ENCODE results near the gene RBM11.

DNA sequence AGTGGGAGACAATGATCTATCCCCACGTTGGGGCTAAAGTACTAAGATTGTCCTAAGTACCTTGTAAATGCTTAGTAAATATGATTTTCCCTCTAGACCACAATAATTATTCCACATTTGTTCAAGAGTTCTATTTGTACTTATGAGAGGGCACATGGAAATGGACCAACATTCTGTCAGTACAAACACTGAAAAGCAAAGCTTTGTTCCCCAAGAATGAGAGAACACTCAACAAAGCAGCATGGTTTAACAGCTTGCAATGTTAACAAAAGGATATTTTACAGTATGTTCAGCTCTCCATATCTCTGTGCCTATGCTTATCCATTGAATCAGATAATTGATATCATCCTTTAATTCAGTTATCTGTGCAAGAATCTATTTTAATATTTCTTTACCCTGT lies 35.4 kb downstream of the RBM11 start:
- no peak for TF ChIP-seq FOS (IDR thresholded peaks at IDR 0.05; ENCODE audit: borderline replicate concordance, insufficient read depth, low read length)
- no peak for TF ChIP-seq EZH2 (IDR thresholded peaks at IDR 0.05; ENCODE audit: borderline replicate concordance, low read depth, low read length, severe bottlenecking)
- TF ChIP-seq, protein P1, sequence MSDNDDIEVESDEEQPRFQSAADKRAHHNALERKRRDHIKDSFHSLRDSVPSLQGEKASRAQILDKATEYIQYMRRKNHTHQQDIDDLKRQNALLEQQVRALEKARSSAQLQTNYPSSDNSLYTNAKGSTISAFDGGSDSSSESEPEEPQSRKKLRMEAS (IDR thresholded peaks at IDR 0.05; ENCODE audit: insufficient read depth, insufficient read length) = no peak
- no peak for TF ChIP-seq JUN (IDR thresholded peaks at IDR 0.05; ENCODE audit: borderline replicate concordance, insufficient read depth, insufficient read length, low read depth)
- TF ChIP-seq, protein P2, sequence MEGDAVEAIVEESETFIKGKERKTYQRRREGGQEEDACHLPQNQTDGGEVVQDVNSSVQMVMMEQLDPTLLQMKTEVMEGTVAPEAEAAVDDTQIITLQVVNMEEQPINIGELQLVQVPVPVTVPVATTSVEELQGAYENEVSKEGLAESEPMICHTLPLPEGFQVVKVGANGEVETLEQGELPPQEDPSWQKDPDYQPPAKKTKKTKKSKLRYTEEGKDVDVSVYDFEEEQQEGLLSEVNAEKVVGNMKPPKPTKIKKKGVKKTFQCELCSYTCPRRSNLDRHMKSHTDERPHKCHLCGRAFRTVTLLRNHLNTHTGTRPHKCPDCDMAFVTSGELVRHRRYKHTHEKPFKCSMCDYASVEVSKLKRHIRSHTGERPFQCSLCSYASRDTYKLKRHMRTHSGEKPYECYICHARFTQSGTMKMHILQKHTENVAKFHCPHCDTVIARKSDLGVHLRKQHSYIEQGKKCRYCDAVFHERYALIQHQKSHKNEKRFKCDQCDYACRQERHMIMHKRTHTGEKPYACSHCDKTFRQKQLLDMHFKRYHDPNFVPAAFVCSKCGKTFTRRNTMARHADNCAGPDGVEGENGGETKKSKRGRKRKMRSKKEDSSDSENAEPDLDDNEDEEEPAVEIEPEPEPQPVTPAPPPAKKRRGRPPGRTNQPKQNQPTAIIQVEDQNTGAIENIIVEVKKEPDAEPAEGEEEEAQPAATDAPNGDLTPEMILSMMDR (IDR thresholded peaks at IDR 0.05; ENCODE audit: extremely low read depth in 1 of 2, insufficient read depth in 1 of 2, low read depth in 1 of 2, low read length in 2 of 2) = no peak
- TF ChIP-seq POLR2AphosphoS5 (IDR thresholded peaks at IDR 0.05; ENCODE audit: insufficient read depth, low read depth, low read length) = no peak
- TF ChIP-seq POLR2A (IDR thresholded peaks at IDR 0.05; ENCODE audit: low read depth, low read length) = no peak
